ENCODE data around the gene FBN1.

The FBN1 gene

GRCh38 chr15:48373821-48374451 lies 271.6 kb downstream of the FBN1 start:
- TF ChIP-seq CTCF (IDR thresholded peaks at IDR 0.05; ENCODE audit: insufficient read depth, low read length, missing control alignments) = no peak
- ChIA-PET POLR2A (interaction anchor here (0.9 to 2.2 kb wide), 6 partner anchors 11 to 38 kb away, joined by 3 to 10 read pairs (median 5); no protein-coding TSS in a partner anchor), CTCF (interaction anchor here (1.1 to 1.3 kb wide), 4 partner anchors 13 to 21 kb away, joined by 3 read pairs; no protein-coding TSS in a partner anchor)
- no peak overlapping the region for H3K4me3 ChIP-seq (ENCODE audit: low read depth, low read length)
- no peak for DNase-seq (ENCODE audit: low read depth, low spot score)

- ChIA-PET POLR2A (no interaction called here), CTCF (interaction anchor here (2.9 kb wide), 1 partner anchor 13 kb away, joined by 17 read pairs; no protein-coding TSS in a partner anchor)
- TF ChIP-seq CTCF (IDR thresholded peaks at IDR 0.05; ENCODE audit: insufficient read depth, low read length, missing control alignments) = no peak
- H3K4me3 ChIP-seq (ENCODE audit: low read depth, low read length) = no peak overlapping the region
- DNase-seq (ENCODE audit: low read depth, low spot score) = no peak
Measured at GRCh38 chr15:48371961-48372360, 273.5 kb downstream of the FBN1 start.

GRCh38 chr15:48371550-48371949 lies 274.0 kb downstream of the FBN1 start:
- no peak for TF ChIP-seq CTCF (IDR thresholded peaks at IDR 0.05; ENCODE audit: insufficient read depth, low read length, missing control alignments)
- no peak overlapping the region for H3K4me3 ChIP-seq (ENCODE audit: low read depth, low read length)
- DNase-seq (ENCODE audit: low read depth, low spot score) = no peak
- CTCF ChIA-PET = interaction anchor here (1.3 to 2.9 kb wide), 3 partner anchors 11 to 15 kb away, joined by 4 to 17 read pairs (median 5); no protein-coding TSS in a partner anchor
- POLR2A ChIA-PET = no interaction called here

GRCh38 chr15:48370460-48370859 lies 275.0 kb downstream of the FBN1 start:
- POLR2A ChIA-PET = no interaction called here
- TF ChIP-seq CTCF (IDR thresholded peaks at IDR 0.05; ENCODE audit: insufficient read depth, low read length, missing control alignments) = no peak
- DNase-seq (ENCODE audit: low read depth, low spot score) = peak; percentile 83
- H3K4me3 ChIP-seq (ENCODE audit: low read depth, low read length) = no peak overlapping the region
- CTCF ChIA-PET = interaction anchor here (1.3 to 3.2 kb wide), 5 partner anchors 10 to 18 kb away, joined by 4 to 17 read pairs (median 5); no protein-coding TSS in a partner anchor

GRCh38 chr15:48367483-48367882 lies 278.0 kb downstream of the FBN1 start:
- no peak overlapping the region for H3K4me3 ChIP-seq (ENCODE audit: low read depth, low read length)
- TF ChIP-seq CTCF (IDR thresholded peaks at IDR 0.05; ENCODE audit: insufficient read depth, low read length, missing control alignments) = no peak
- no peak for DNase-seq (ENCODE audit: low read depth, low spot score)
- ChIA-PET CTCF (interaction anchor here (1.5 kb wide), 1 partner anchor 10 kb away, joined by 5 read pairs; no protein-coding TSS in a partner anchor), POLR2A (no interaction called here)

GRCh38 chr15:48366584-48367312 lies 278.8 kb downstream of the FBN1 start:
- ChIA-PET POLR2A (no interaction called here), CTCF (interaction anchor here (1.4 kb wide), 1 partner anchor 16 kb away, joined by 3 read pairs; no protein-coding TSS in a partner anchor)
- no peak for DNase-seq (ENCODE audit: low read depth, low spot score)
- TF ChIP-seq CTCF (IDR thresholded peaks at IDR 0.05; ENCODE audit: insufficient read depth, low read length, missing control alignments) = no peak
- H3K4me3 ChIP-seq (ENCODE audit: low read depth, low read length) = no peak overlapping the region

All from AG04449 (cell line).